Testis (tissue), 3 donors: ENCODE results near the gene PPM1L. TPM values are rescaled to one million over a fixed set of nuclear protein-coding genes. Genes with fewer than 3 reads are reported as not detected.

Experiments
- DNase-seq: peaks from one replicate; pipeline ENCODE4 v3.0.0-alpha.2; 2019
- H3K27ac ChIP-seq, 2 donors: fragments of 200-600 bp; sonication (generic); one replicate each; pipeline ENCODE4 v1.5.1; 2019
- H3K27me3 ChIP-seq: fragments of 200-600 bp; sonication (generic); one replicate; pipeline ENCODE4 v1.5.1; 2019
- H3K36me3 ChIP-seq: fragments of 200-600 bp; sonication (generic); one replicate; pipeline ENCODE4 v1.5.1; 2017; ENCODE audit warnings: low read depth; ENCODE audit errors: missing control alignments
- H3K4me1 ChIP-seq: fragments of 200-600 bp; sonication (generic); one replicate; pipeline ENCODE4 v1.5.1; 2019
- H3K4me3 ChIP-seq, 2 donors: fragments of 200-600 bp; sonication (generic); one replicate each; pipeline ENCODE4 v1.5.1; 2017 to 2019
- H3K9me3 ChIP-seq: fragments of 200-600 bp; sonication (generic); one replicate; pipeline ENCODE4 v1.5.1; 2017
- CTCF ChIP-seq, 3 experiments: fragments of 450-650 bp in 2 of 3; fragments of 200-600 bp in 1 of 3; sonication (generic) in 1 of 3; IDR thresholded peaks; one replicate each; pipeline ENCODE4 v1.5.1; 2016 to 2019; ENCODE audit warnings: antibody characterized with exemption in 3 of 3, mild to moderate bottlenecking in 2 of 3, moderate library complexity in 1 of 3
- POLR2A ChIP-seq: fragments of 450-650 bp; IDR thresholded peaks from one replicate; pipeline ENCODE4 v1.6.1; 2017; ENCODE audit warnings: antibody characterized with exemption, mild to moderate bottlenecking, moderate library complexity
- WGBS, 2 donors: methylation state at CpG; one replicate each; pipeline ENCODE4 v1.1.5; 2018; 5-methylcytosine and 5-hydroxymethylcytosine counted together
- intact Hi-C: fragments of 100-400 bp; cut with DNase I; formaldehyde crosslinking; loops from one replicate; pipeline ENCODE4 v1.15.1; 2023; ENCODE audit warnings: low total_unique reads
- polyA plus RNA-seq: library from polyadenylated mRNA; stranded (reverse); fragments of 350-450 nt; fragmentation: Illumina TruSeq; extraction: RNeasy Lipid Tissue Mini Kit (QIAGEN cat#74804); gene quantifications from one replicate; pipeline ENCODE4 v1.2.3, GENCODE V29; 2014; ENCODE audit warnings: low read depth, low replicate concordance; ENCODE audit not compliant: insufficient read depth
- total RNA-seq, 2 donors: library from RNA; depleted of rRNA; stranded (reverse); fragments of >200 nt; gene quantifications; one replicate each; pipeline ENCODE4 v1.2.3, GENCODE V29; 2016

Gene PPM1L
- total and polyA plus RNA-seq, 3 donors from 2014 or later = 4.4 to 27.7 (median 19.6) TPM

- DNase-seq = no peak
- intact Hi-C loops = no loop called here
- TF ChIP-seq POLR2A (no peak), CTCF (IDR thresholded peaks at IDR 0.05) (no peak)
- Histone ChIP-seq H3K4me3 (no peak overlapping the region), H3K9me3 (no peaks in the 10 kb centered on the region), H3K27me3 (no peaks in the 10 kb centered on the region), H3K36me3 (no peaks in the 10 kb centered on the region), H3K4me1 (no peaks in the 10 kb centered on the region), H3K27ac (no peak overlapping the region)
These were observed 24.2 kb downstream of the PPM1L start for GRCh38 chr3:160780245-160780644.

GRCh38 chr3:160781402-160781801 is 25.4 kb downstream of the PPM1L start:
- 68 to 83% methylated on average over 4 of the region's 4 CpGs for WGBS, 2 donors
- TF ChIP-seq POLR2A = no peak
- no peak for TF ChIP-seq CTCF (IDR thresholded peaks at IDR 0.05)
- H3K9me3 ChIP-seq = no peaks in the 10 kb centered on the region
- no peaks in the 10 kb centered on the region for H3K27me3 ChIP-seq
- no peak overlapping the region for H3K4me3 ChIP-seq
- intact Hi-C loops = no loop called here
- no peaks in the 10 kb centered on the region for H3K4me1 ChIP-seq
- no peaks in the 10 kb centered on the region for H3K36me3 ChIP-seq
- no peak for DNase-seq
- no peak overlapping the region for H3K27ac ChIP-seq

GRCh38 chr3:160781863-160782262 is 25.8 kb downstream of the PPM1L start:
- Histone ChIP-seq H3K36me3 (no peaks in the 10 kb centered on the region), H3K9me3 (no peaks in the 10 kb centered on the region), H3K27me3 (no peaks in the 10 kb centered on the region), H3K4me1 (no peaks in the 10 kb centered on the region), H3K27ac (no peak overlapping the region), H3K4me3 (no peak overlapping the region)
- TF ChIP-seq POLR2A (no peak), CTCF (IDR thresholded peaks at IDR 0.05) (no peak)
- intact Hi-C loops = no loop called here
- 89 to 92% methylated on average over 3 of the region's 3 CpGs for WGBS, 2 donors
- DNase-seq = no peak

GRCh38 chr3:160784853-160785252 is 28.8 kb downstream of the PPM1L start:
- H3K27me3 ChIP-seq = no peaks in the 10 kb centered on the region
- H3K36me3 ChIP-seq = no peaks in the 10 kb centered on the region
- H3K27ac ChIP-seq = no peak overlapping the region
- no peak overlapping the region for H3K4me3 ChIP-seq
- no peaks in the 10 kb centered on the region for H3K4me1 ChIP-seq
- H3K9me3 ChIP-seq = no peaks in the 10 kb centered on the region
- no peak for DNase-seq
- TF ChIP-seq POLR2A = no peak
- TF ChIP-seq CTCF (IDR thresholded peaks at IDR 0.05) = no peak
- intact Hi-C loops = no loop called here

GRCh38 chr3:160790726-160791125 is 34.7 kb downstream of the PPM1L start:
- Histone ChIP-seq H3K27ac (no peak overlapping the region), H3K27me3 (no peaks in the 10 kb centered on the region), H3K4me1 (no peaks in the 10 kb centered on the region), H3K4me3 (no peak overlapping the region), H3K9me3 (no peaks in the 10 kb centered on the region), H3K36me3 (no peaks in the 10 kb centered on the region)
- intact Hi-C loops = no loop called here
- no peak for TF ChIP-seq CTCF (IDR thresholded peaks at IDR 0.05)
- TF ChIP-seq POLR2A = no peak
- no peak for DNase-seq
- WGBS, 2 donors = 73 to 85% methylated on average over 2 of the region's 2 CpGs
